Posterior vena cava (tissue), 2 donors: ENCODE measurements around the gene ANXA2R. TPM values are rescaled to one million over a fixed set of nuclear protein-coding genes. Genes with fewer than 3 reads are reported as not detected.

Source experiments
- DNase-seq: peaks from one replicate; pipeline ENCODE4 v3.0.0-alpha.2; 2020; ENCODE audit warnings: low spot score
- intact Hi-C, 2 donors: fragments of 100-400 bp; cut with DNase I; formaldehyde crosslinking; loops; one replicate each; pipeline versions ENCODE4 v1.14.1 to v1.14.2; 2022 to 2023
- total RNA-seq, 2 donors: library from RNA; stranded (reverse); fragmentation: NEBNext Ultra II Directional; extraction: Animal tissue kit (Norgen Biotek cat#: 25700); gene quantifications; one replicate each; pipeline ENCODE4 v1.2.1, GENCODE V29; 2021
- donor health status: DM: yes; HTN: yes; CAD: no.
- donor health status: DM: yes; HTN: yes; CAD: no.

ANXA2R gene
- total RNA-seq, 2 donors from 2014 or later, result 2.3 to 4.7 TPM

GRCh38 chr5:43008363-43009153 is 31.6 kb downstream of the ANXA2R start:
- peak; percentile 95 for DNase-seq
- intact Hi-C loops, result loop anchor here in 1 of 2 donors (5.0 kb wide), 1 partner anchor 34 kb away; the partner anchor contains the start of gene ANXA2R

DNA sequence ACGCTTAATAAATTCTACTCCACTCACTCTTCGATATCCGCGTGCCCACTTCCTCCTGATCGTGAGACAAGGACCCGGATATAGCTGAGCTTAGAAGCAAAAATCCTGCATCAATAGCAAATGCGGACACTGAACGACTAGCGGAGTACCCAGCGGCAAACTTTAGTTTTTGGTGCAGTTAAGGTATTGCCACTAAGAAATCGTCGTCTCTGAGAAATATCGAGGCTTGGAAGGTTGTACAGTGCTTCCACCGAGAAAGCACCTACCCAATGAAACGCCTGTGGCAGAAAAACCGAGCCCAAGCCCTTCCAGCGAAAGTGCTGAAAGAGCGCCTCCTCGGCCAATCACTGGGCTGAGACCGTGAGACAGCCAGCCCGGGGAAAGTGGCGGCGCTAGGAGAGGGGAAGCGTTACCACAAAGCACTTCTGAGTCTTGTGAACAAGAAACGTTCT is 32.2 kb downstream of the ANXA2R start:
- intact Hi-C loops, result loop anchor here in 1 of 2 donors (5.0 kb wide), 1 partner anchor 34 kb away; the partner anchor contains the start of gene ANXA2R
- DNase-seq, result peak; percentile 91

DNA sequence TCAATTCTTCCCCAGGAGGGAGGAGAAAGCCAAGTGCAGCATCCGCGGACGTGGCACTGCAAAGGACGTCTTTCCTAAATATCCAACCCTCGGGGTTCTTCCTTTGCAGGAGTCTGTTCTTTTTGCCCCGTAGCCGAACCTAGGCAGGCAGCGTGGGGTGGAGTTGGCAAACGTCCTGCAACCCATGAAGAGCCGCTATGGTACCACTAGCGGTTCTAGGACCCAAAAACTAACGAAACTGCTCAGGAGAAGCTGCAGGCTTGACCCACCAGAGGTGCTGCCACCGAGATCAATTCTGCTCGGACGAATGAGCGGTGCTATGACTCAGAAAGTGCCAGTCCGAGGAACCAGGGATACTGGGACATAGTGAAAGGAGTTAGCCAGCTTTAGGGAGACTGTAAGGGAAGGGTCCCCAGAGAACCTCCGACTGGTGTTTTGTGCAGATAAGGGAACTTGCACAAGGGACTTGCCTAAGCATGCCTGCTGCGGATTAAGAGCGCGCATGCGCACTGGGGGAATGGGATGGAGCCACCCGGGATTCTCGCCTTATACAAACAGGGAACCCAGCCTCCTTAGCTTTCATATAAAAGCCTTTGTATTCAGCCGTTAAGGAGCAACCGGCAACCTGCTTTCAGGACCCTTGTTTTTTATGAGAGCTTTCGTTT is 32.7 kb downstream of the ANXA2R start:
- intact Hi-C loops, result loop anchor here in 1 of 2 donors (5.0 kb wide), 1 partner anchor 35 kb away; the partner anchor contains the start of gene ANXA2R
- DNase-seq, result peak; percentile 96

DNA sequence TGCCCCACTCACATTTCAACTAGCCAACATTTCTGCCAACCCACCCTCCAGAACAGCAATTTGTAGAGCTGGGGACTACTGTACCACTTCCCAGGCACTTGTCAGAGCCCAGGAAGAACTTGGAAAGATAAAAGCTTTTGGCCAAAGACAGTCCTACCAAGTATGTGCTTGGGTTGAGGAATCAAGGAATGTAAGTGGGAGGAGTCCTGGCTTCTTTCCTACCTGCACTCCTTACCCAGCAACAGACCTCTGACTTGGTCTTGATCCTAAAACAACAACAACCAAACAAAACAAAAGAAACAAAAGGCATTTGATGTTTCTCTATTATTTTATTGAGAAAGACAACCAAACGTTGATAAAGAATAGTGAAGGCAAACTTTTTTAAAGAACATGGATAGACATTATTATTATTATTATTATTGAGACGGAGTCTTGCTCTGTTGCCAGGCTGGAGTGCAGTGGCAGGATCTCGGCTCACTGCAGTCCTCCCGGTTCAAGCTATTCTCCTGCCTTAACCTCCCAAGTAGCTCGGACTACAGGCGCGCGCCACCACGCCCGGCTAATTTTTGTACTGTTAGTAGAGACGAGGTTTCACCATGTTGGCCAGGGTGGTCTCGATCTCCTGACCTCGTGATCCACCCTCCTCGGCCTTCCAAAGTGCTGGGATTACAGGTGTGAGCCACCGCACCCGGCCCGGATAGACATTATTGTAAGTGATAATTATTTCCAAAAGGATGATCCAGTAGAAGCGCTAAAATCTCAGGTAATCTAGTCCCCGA is 33.5 kb downstream of the ANXA2R start:
- no peak for DNase-seq
- intact Hi-C loops, result loop anchor here in 1 of 2 donors (5.0 kb wide), 1 partner anchor 36 kb away; the partner anchor contains the start of gene ANXA2R

GRCh38 chr5:43005031-43005430 is 35.1 kb downstream of the ANXA2R start:
- intact Hi-C loops, result loop anchor here in 1 of 2 donors (5.0 kb wide), 1 partner anchor 37 kb away; the partner anchor contains the start of gene ANXA2R
- no peak for DNase-seq

- no peak for DNase-seq
Measured at GRCh38 chr5:43001748-43002147, 38.4 kb downstream of the ANXA2R start.

DNA sequence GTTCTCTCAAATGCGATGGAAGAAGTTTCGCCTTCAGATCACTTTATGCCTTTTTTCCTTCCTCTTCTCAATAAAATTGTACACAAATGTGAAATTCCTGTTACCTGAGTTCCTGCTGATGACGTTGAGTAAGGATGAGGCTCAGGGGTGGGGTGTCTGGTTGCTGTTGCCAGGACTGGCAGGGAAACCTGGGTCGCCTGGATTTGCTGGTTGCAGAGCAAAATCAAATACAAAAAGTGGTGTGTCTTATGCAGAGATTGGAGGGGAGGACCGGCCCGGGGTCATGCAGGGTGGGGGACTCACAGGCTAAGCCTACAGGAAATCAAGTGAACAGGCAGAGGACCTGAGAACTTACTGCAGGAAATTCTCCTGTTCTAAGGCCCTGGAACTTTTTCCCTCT is 39.2 kb downstream of the ANXA2R start:
- no peak for DNase-seq
- intact Hi-C loops, result no loop called here

More at GRCh38 chr5:43001748-43002147, 38.4 kb downstream of the ANXA2R start:
- intact Hi-C loops, result no loop called here

GRCh38 chr5:43000111-43000840 is 39.8 kb downstream of the ANXA2R start:
- intact Hi-C loops, result no loop called here
- DNase-seq, result no peak

GRCh38 chr5:42995360-42995751 is 44.8 kb downstream of the ANXA2R start:
- DNase-seq, result no peak

GRCh38 chr5:42994555-42995359 is 45.4 kb downstream of the ANXA2R start:
- intact Hi-C loops, result loop anchor here in 1 of 2 donors (5.0 kb wide), 1 partner anchor 42 kb away; no protein-coding TSS in a partner anchor
- DNase-seq, result peak; percentile 96

More at GRCh38 chr5:42995360-42995751, 44.8 kb downstream of the ANXA2R start:
- intact Hi-C loops, result no loop called here

GRCh38 chr5:42994246-42994554 is 45.9 kb downstream of the ANXA2R start:
- no peak for DNase-seq
- intact Hi-C loops, result loop anchor here in 1 of 2 donors (5.0 kb wide), 1 partner anchor 42 kb away; no protein-coding TSS in a partner anchor

- intact Hi-C loops, result loop anchor here in 1 of 2 donors (5.0 kb wide), 1 partner anchor 41 kb away; no protein-coding TSS in a partner anchor
- DNase-seq, result no peak
Measured at GRCh38 chr5:42993516-42994245, 46.4 kb downstream of the ANXA2R start.

- DNase-seq, result peak; percentile 97
- intact Hi-C loops, result loop anchor here in 1 of 2 donors (5.0 kb wide), 1 partner anchor 40 kb away; no protein-coding TSS in a partner anchor
Measured at GRCh38 chr5:42992088-42992879, 47.8 kb downstream of the ANXA2R start.

GRCh38 chr5:42991404-42992087 is 48.6 kb downstream of the ANXA2R start:
- intact Hi-C loops, result loop anchor here (1.0 to 5.0 kb wide), 2 partner anchors 39 to 42 kb away; no protein-coding TSS in a partner anchor

GRCh38 chr5:42990892-42991291 is 49.2 kb downstream of the ANXA2R start:
- no peak for DNase-seq
- intact Hi-C loops, result loop anchor here (1.0 to 5.0 kb wide), 2 partner anchors 39 to 42 kb away; no protein-coding TSS in a partner anchor

More at GRCh38 chr5:42991404-42992087, 48.6 kb downstream of the ANXA2R start:
- DNase-seq, result no peak
